ENCODE results near the gene NEDD4. TPM values are rescaled to one million over a fixed set of nuclear protein-coding genes. Genes with fewer than 3 reads are reported as not detected.
"Not testable (repeated sequence)": the region's sequence is repeated elsewhere in the genome, so short reads cannot be mapped to it uniquely, and the experiment has no call there.

NEDD4 gene
- total RNA-seq, 2 donors from 2014 or later: 13.7 to 22.6 TPM

GRCh38 chr15:55799291-55800212 lies 193.9 kb downstream of the NEDD4 start:
- DNase-seq (ENCODE audit: low spot score): no peak
- intact Hi-C loops (cut with DNase I): no loop called here

DNA sequence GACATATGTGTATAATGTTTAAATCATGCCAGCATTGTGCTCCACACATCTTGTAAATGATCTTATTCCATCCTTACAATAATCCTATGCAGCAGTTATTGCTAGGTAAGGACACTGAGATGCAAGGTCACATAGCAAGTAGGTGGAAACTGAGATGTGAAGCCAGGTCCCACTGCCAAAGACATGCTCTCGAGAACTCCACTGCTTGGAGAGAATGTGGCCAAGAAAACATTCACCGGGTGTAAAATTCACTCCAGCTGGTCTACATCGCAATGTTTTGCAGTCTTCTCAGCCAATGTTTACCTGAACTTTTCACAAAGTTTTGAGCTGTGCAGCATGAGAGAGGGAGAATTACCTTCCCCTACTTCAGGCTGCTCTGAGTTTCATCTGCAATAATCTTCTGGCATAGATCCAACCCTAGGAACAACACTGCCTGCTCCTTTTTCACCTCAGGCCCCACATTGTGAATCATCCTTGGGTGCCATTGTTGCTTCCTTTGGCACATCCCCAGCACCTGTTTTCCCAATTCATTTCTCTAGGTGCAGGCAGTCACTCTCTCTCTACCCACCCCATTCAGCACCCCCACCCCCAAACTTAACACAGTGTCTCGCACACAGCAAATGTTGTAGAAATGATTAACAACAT lies 197.0 kb downstream of the NEDD4 start:
- DNase-seq (ENCODE audit: low spot score): no peak
- intact Hi-C loops (cut with DNase I): no loop called here

DNA sequence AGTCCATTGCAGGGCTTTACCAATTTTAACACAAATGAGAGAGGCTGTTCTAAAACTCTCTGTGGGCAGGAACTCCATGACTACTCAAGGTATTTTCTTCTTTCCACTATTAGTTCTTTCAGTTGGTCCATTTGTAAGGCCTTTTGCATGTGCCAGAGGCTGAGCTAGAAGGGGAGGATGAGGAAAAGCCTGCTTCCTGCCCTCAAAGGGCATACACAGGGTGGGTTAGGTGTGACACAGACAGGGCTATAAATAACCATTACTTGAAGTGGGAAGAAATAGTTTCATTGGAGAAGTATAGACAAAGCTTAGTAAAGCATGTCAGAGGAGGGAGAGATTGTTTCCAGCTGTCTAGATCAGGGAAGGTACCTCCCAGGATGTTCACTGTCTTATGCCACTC lies 198.4 kb downstream of the NEDD4 start:
- no peak for DNase-seq (ENCODE audit: low spot score)
- intact Hi-C loops (cut with DNase I): no loop called here

DNA sequence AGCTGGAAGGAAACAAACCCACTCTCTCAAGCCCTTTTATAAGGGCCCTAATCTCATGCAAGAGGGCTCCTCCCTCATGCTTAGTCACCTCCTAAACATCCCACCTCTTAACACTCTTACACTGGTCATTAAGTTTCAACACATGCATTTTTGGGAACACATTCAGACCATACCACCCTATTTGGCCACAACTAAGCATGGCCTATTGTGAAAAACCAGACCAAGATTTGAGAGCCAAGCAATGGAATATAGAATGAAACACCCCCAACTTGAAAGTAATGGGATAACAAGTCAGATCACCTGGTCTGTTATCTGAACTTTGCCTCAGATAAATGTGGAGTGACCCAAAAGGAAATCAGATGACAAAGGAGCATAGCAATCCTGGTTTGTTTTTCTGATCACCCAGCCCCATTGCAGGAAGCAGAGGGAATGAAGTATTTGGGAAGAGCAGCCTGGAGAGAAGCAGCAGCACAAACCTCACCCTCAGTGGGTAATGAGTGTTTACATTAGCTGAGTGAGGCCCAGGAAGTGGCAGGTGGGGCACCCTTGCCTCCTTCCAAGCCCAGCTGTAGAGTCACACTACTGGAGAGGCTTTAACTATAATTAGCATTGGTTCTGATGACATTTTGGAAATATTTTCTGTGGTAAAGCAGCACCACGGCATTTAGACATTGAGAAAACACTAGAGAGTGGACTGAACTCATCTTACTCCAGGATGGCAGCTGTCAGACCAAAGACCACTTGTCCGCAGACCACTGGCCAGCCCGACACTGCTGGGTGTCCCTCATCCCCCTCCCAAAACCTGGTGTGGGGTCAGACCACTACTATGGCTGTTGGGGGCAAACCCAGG lies 201.6 kb downstream of the NEDD4 start:
- DNase-seq (ENCODE audit: low spot score): no peak
- intact Hi-C loops (cut with DNase I): no loop called here

- DNase-seq (ENCODE audit: low spot score): no peak
- intact Hi-C loops (cut with DNase I): no loop called here
These were observed 204.2 kb downstream of the NEDD4 start for GRCh38 chr15:55789066-55789660.

- DNase-seq (ENCODE audit: low spot score): no peak
- intact Hi-C loops (cut with DNase I): no loop called here
These were observed 207.1 kb downstream of the NEDD4 start for GRCh38 chr15:55786341-55786740.

DNA sequence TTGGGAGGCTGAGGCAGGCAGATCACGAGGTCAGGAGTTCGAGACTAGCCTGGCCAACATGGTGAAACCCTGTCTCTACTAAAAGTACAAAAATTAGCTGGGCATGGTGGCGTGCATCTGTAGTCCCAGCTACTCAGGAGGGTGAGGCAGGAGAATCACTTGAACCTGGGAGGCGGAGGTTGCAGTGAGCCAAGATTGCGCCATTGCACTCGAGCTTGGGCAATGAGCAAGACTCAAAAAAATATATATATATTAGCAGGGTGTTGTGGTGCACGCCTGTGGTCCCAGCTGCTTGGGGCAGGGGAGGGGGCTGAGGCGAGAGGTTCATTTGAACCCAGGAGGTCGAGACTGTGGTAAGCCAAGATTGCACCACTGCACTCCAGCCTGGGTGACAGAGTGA lies 207.8 kb downstream of the NEDD4 start:
- DNase-seq (ENCODE audit: low spot score); intact Hi-C loops (cut with DNase I): not testable (repeated sequence)

DNA sequence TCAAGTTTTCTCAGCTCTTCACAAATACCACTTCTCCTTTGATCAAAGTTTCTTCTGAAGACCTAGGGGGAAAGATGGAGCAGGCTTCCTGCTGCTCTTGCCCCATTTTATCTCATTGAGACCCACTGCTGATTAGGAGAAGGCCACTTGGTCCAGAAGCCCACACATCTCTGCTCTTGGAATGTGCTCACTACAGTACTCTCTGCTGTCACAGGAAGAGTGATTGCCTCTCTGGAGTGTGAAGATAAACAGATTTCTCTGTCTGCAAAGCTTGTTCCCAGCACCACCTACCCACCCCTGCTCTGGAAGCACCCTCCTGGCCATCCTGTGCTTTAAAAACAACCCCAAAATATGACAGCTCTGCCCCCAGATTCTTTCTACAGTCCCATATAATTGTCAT lies 209.1 kb downstream of the NEDD4 start:
- intact Hi-C loops (cut with DNase I): no loop called here

DNA sequence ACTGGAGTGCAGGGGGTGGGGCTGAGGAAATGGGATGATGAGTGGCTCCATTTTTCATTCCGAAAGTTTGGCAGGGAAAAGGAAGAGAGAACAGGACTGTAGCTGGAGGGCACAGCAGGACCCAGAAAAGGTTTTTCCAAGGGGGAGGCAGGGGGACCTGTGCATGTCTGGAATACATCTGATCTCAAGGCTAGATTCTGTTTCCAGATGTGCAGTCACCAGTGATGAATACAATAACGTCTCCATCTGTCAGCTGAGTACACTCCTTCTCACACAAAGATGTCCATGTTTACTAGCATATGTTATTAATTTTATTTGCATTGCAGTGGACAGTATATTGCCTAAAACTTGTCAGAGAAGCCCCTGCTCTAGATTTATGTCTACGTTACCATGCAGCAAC lies 210.5 kb downstream of the NEDD4 start:
- intact Hi-C loops (cut with DNase I): no loop called here
- DNase-seq (ENCODE audit: low spot score): no peak

More for the DNA sequence above, 209.1 kb downstream of the NEDD4 start:
- no peak for DNase-seq (ENCODE audit: low spot score)

DNA sequence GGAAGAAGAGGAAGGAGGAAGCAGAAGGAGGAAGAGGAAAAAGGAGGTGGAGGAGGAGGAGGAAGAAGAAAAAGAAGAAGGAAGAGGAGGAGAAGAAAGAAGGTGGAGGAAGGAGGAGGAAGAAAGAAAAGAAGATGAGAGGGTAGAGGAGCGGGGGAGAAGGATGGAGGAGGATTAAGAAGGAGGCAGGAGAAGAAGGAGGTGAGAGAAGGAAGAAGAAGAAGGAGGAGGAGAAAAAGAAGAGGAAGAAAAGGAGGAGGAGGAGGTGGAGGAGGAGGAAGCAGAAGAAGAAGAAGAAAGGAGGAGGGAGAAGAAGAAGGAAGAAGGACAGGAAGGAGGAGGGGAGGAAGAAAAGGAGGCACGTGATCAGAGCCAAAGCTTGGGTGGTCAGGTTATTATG lies 213.1 kb downstream of the NEDD4 start:
- intact Hi-C loops (cut with DNase I): no loop called here
- DNase-seq (ENCODE audit: low spot score): no peak

DNA sequence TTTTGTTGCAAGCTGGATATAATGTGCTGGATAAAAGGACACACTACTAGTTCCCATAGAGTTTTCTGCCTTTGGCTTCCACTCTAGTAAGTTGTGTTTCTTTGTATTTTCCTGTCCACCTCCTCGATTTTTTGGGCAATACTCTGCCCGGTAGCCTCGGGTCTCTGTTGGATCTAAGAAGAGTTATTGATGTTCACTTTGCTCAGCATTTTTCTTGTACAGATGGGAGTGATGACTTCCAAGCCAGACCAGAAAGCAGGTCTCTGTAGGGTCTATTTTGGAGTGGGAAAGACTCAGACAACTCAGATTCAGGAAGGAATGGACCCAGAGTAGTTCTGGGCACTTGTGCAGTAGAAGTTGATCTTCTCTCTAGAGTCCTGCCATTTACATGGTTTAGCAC lies 214.5 kb downstream of the NEDD4 start:
- intact Hi-C loops (cut with DNase I): no loop called here

More for the DNA sequence above, 214.5 kb downstream of the NEDD4 start:
- DNase-seq (ENCODE audit: low spot score): no peak

All from posterior vena cava (tissue), 2 donors.